SK-N-MC (cell line): ENCODE results near the gene GGT6.

Experiments used
- DNase-seq: peaks from one replicate; pipeline ENCODE4 v3.0.0-alpha.2; 2011; ENCODE audit warnings: low read depth, low spot score
- H3K27ac ChIP-seq: fragments of 200-600 bp; sonication (generic); 2 replicates; pipeline ENCODE4 v1.5.1; 2016; ENCODE audit warnings: mixed run types
- H3K36me3 ChIP-seq: fragments of 200-600 bp; sonication (generic); 2 replicates; pipeline ENCODE4 v1.6.1; 2017; ENCODE audit warnings: antibody characterized with exemption, low read length, mixed read lengths; ENCODE audit not compliant: insufficient read depth
- H3K4me3 ChIP-seq: fragments of 200-600 bp; sonication (generic); 2 replicates; pipeline ENCODE4 v1.5.1; 2016
- H3K9ac ChIP-seq: fragments of 200-600 bp; sonication (generic); 2 replicates; pipeline ENCODE4 v1.8.0; 2017; ENCODE audit warnings: mixed run types, mixed read lengths; ENCODE audit not compliant: insufficient read length
- H3K9me3 ChIP-seq: fragments of 200-600 bp; sonication (generic); 2 replicates; pipeline ENCODE4 v1.6.1; 2017; ENCODE audit warnings: low read depth, mild to moderate bottlenecking, antibody characterized with exemption, low read length, moderate library complexity, mixed read lengths
- EZH2 ChIP-seq: fragments of 200-600 bp; sonication (generic); IDR thresholded peaks from one replicate; pipeline ENCODE4 v1.6.1; 2017; ENCODE audit warnings: antibody characterized with exemption
- FOXP2 ChIP-seq: optimal IDR thresholded peaks from 2 replicates; pipeline ENCODE3; 2011; ENCODE audit warnings: mild to moderate bottlenecking, moderate library complexity; ENCODE audit not compliant: insufficient read depth; ENCODE audit errors: extremely low read length, control extremely low read depth
- POLR2AphosphoS5 ChIP-seq: IDR thresholded peaks from 2 replicates; pipeline ENCODE4 v1.6.1; 2012; ENCODE audit warnings: mild to moderate bottlenecking, low read depth, low read length, borderline replicate concordance

GGT6 gene

DNA sequence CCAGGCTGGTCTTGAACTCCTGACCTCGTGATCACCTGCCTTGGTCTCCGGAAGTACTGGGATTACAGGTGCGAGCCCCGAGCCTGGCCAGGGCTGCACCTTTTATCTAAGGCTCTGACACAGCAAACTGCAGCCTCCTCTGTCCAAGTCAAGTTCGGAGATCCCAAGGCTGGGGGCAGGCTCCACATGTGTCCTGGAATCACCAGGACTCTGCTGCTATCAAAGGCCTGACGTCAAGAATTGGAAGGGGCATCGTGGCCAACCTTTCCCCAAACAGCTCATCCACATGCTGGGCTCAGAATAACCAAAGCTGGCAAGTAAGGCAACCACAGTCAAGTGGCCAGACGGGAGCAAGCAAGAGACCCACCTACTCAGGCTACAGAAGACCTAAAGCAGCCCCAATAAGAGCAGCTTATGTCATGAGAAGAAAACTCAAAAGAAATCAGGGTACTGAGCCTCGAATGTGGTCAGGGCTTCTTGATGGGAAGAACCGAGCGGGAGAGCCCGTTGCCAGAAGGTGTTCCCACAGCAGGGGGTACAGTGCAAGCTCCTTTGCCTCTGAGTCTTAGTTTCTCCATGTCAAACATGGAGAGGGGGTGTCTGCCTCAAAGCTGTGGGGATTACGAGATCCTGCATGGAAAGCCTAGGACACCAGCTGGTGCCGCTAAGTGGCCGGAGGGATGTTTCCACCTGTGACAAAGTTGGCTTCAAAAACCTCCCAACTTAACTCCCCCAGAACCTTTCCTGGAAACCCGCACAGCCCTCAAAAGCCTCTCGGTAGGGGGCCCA lies 13.1 kb downstream of the GGT6 start:
- TF ChIP-seq EZH2 (no peak), POLR2AphosphoS5 (no peak), FOXP2 (no peak)
- Histone ChIP-seq H3K4me3 (no peak overlapping the region), H3K36me3 (peaks cover 82% of the 10 kb centered on the region), H3K9ac (no peak overlapping the region), H3K27ac (no peak overlapping the region), H3K9me3 (no peaks in the 10 kb centered on the region)
- DNase-seq = no peak

DNA sequence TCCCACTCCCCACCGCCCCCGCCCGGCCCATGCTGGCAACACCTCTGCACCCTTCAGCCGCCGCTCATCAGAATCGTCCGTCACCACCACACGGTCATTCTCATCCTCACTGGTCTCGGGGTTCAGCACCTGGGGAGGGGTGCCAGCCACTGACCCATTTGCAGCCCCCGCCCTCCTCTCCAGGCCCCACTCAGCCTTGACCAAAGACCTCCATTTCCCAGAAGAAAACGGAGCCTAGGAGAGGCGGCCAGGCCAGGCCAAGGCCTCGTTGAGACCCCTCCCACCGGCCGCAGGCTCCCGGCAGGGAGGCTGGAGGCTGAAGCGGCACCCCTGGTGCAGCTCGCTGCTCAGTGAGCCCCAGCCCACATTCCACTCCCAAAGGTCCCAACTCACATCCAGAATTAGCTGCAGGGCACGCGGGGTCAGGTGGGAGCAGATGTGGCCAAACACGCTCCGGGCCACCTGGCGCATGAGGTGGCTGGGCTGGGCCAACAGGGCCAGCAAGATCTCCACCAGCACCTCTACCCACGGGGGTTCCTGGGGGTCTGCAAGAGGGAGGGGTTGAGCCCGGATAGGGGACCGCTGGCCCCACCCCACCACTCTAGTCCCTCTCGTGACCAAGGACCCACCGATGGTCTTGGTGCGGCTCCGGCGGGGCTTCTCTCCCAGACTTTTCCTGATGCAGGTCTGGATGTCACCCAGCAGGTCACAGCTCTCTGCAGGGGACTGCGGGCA lies 15.0 kb downstream of the GGT6 start:
- no peak overlapping the region for H3K4me3 ChIP-seq
- TF ChIP-seq EZH2 = no peak
- no peak for TF ChIP-seq FOXP2
- no peak for TF ChIP-seq POLR2AphosphoS5
- peaks cover 82% of the 10 kb centered on the region; the same call in 1 of the 2 replicates for H3K36me3 ChIP-seq
- no peak overlapping the region for H3K9ac ChIP-seq
- no peak overlapping the region for H3K27ac ChIP-seq
- no peaks in the 10 kb centered on the region for H3K9me3 ChIP-seq
- no peak for DNase-seq

DNA sequence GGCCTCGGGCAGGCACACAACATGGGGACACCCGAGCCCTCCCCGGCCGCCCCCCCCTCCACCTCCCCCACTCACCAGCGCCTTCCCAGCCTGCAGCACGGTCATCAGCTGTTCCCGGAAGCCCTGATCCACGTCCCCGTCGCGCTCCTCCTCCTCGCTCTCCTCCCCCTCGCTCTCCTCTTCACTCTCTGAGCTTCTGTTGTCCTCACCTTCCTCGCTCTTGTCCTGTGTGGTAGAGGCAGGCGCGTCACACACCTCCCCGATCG lies 15.5 kb downstream of the GGT6 start:
- H3K9ac ChIP-seq = no peak overlapping the region
- no peak for TF ChIP-seq POLR2AphosphoS5
- TF ChIP-seq EZH2 = no peak
- TF ChIP-seq FOXP2 = no peak
- DNase-seq = no peak
- no peak overlapping the region for H3K4me3 ChIP-seq
- no peak overlapping the region for H3K27ac ChIP-seq
- H3K9me3 ChIP-seq = no peaks in the 10 kb centered on the region
- peaks cover 82% of the 10 kb centered on the region; the same call in 1 of the 2 replicates for H3K36me3 ChIP-seq

DNA sequence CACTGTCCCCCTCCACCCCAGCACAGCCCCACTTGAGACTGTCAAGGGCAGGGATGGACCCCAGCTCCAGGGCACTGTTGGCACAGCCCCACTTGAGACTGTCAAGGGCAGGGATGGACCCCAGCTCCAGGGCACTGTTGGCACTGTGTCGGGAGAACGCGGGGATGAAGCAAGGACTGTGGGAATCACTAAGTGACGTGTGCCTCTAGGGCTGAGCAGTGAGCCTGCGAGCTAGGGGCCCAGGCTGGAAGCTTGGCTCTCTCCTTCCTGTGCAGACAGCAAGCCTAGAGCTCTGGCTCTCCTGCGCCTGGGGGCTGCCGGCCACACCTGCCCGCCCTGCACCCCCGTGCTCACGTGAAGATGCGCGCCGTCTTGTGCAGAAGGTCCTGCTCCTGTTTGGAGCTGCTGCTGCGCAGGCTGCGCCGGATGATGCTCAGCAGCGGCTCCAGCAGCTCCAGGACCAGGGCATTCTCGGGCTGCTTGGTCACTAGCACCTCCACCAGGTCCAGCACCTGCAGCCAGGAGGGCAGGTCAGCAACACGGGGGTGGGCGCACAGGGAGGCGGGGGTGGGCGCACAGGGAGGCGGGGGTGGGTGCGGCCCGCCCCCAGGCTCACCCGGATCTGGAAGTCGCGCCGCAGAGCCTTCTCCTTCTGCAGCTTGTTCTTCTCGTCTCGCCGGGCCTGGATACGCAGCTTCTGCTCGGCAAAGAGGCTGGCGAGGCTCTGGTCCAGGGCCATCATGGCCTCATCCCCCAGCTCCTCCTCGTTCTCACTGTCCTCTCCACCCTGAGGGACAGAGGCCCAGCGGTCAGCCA lies 16.0 kb downstream of the GGT6 start:
- TF ChIP-seq EZH2 = no peak
- no peak overlapping the region for H3K9ac ChIP-seq
- H3K27ac ChIP-seq = no peak overlapping the region
- H3K4me3 ChIP-seq = no peak overlapping the region
- peaks cover 80% of the 10 kb centered on the region; the same call in 1 of the 2 replicates for H3K36me3 ChIP-seq
- no peaks in the 10 kb centered on the region for H3K9me3 ChIP-seq
- DNase-seq = no peak

DNA sequence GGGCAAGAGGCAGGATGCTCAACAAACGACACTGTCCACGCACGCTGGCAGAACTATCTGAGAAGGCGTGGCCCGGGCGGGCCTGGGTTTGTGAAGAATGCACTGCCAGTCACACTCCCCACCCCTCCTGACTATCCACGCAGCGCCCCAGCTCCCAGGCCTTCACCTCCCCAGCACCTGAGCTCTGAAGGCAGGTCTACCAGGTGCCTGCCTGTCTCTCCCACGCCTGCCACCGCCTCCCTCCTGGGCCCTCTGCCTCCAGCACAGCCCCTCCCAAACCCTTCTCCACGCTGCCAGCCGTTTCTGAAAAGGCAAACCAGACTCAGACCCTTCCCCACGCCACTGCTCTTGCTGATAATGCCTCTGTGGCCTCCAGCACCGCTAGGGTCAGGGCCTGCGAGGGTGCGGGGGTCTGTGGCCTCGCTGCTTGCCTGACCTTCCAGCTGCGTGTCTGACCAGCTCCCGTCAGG lies 16.8 kb downstream of the GGT6 start:
- DNase-seq = no peak
- H3K4me3 ChIP-seq = no peak overlapping the region
- H3K9me3 ChIP-seq = no peaks in the 10 kb centered on the region
- TF ChIP-seq FOXP2 (no peak), EZH2 (no peak), POLR2AphosphoS5 (no peak)
- no peak overlapping the region for H3K27ac ChIP-seq
- H3K36me3 ChIP-seq = peaks cover 80% of the 10 kb centered on the region; the same call in 1 of the 2 replicates
- H3K9ac ChIP-seq = no peak overlapping the region

DNA sequence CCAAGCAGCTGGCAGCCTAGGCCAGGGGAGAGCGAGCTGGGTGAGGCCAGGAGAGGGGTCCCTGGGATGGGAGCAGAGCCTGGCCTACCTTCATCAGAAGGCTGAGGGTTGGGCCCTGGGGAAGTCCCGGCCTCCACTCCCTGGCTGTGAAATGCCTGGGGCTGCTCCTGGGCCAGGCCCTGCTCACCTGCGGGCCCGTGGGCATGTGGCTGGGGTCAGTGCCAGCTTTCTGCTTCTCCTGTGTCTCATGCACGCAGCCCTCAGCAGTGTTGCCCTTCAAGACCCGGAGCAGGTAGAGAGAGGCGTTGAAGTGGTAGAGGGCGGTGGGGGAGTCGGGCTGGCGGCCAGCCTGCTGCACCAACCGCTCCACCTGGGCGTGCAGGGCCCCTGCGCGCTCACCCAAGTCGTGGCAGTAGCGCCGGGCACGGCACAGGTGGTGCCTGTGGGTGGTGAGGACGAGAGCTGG lies 17.6 kb downstream of the GGT6 start:
- no peak for DNase-seq
- TF ChIP-seq POLR2AphosphoS5 = no peak
- no peak for TF ChIP-seq FOXP2
- no peak for TF ChIP-seq EZH2
- H3K4me3 ChIP-seq = no peak overlapping the region

DNA sequence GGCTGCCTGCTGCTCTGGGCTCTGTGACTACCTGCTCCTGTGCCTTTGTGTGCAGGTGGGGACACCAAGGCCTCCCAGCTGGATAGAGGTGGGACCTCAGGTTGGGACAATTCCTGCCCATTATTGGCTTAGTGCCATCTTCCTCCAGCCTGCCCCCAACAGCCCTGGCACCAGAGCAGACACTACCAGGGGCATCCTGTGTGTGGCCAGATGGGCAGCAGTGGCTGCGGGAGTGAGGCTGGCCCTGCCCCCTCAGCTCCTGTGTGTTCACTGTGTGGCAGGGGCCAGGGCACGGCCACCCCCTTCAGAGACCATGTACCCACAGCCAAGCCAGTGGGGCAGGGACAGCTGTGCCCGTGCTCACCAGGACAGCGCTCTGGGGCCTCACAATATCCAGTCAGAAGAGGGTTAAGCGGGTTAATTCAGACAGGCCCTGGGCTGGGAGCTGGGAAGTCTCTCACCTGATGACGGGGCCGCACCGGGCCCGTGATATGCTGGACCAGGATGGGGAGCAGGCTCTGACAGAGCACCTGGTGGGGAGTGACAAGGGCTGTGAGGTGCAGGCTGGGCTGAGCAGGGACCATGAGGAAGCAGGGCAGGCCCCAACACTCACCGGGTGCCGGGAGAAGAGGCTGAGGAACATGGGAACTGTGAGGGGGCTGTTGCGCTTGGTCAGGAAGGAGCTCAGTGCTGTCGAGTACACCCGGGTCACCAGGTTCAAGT lies 18.2 kb downstream of the GGT6 start:
- Histone ChIP-seq H3K9me3 (no peaks in the 10 kb centered on the region), H3K36me3 (peaks cover 70% of the 10 kb centered on the region; the same call in 1 of the 2 replicates), H3K9ac (no peak overlapping the region), H3K27ac (no peak overlapping the region), H3K4me3 (no peak overlapping the region)
- TF ChIP-seq POLR2AphosphoS5 = no peak
- TF ChIP-seq EZH2 = no peak
- TF ChIP-seq FOXP2 = no peak
- no peak for DNase-seq

More for the DNA sequence above, 17.6 kb downstream of the GGT6 start:
- Histone ChIP-seq H3K27ac (no peak overlapping the region), H3K36me3 (peaks cover 75% of the 10 kb centered on the region; the same call in 1 of the 2 replicates), H3K9me3 (no peaks in the 10 kb centered on the region), H3K9ac (no peak overlapping the region)

DNA sequence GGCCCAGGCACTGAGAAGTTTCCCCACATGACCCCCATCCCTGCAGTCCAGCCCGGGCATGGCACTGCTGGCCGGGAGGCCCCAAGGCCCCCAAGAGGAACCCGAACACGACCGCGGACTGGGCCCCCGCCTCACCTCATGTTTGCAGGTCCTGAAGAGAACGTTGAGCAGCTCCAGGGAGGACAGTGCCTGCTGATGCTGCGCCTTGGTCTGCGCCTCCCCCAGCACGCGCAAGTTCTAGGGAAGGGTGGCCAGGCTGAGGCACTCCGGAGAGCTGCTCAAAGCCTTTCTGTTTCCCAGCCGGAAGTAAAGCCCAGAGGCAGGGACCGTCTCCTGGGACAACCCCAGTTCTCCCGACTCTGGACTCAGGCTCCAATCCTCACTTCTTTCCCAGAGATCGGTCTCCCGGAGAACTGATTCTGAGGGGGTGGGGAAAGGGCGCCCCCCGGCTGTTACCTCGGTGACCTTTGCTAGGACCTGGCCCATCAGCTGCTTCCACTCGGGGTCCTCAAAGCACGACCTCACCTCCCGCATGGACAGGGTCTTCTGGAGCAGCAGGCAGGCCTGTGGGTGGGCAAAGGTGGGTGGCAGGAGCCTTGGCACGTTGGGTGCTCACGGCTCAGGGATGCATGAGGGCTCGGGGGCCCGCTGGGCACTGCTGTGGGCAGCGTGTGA lies 18.9 kb downstream of the GGT6 start:
- no peak overlapping the region for H3K9ac ChIP-seq
- H3K27ac ChIP-seq = no peak overlapping the region
- TF ChIP-seq POLR2AphosphoS5 (no peak), EZH2 (no peak), FOXP2 (no peak)
- H3K36me3 ChIP-seq = peaks cover 63% of the 10 kb centered on the region; the same call in 1 of the 2 replicates
- H3K9me3 ChIP-seq = no peaks in the 10 kb centered on the region
- DNase-seq = no peak
- no peak overlapping the region for H3K4me3 ChIP-seq
